ENCODE measurements around the gene ART1.

ART1 gene

DNA sequence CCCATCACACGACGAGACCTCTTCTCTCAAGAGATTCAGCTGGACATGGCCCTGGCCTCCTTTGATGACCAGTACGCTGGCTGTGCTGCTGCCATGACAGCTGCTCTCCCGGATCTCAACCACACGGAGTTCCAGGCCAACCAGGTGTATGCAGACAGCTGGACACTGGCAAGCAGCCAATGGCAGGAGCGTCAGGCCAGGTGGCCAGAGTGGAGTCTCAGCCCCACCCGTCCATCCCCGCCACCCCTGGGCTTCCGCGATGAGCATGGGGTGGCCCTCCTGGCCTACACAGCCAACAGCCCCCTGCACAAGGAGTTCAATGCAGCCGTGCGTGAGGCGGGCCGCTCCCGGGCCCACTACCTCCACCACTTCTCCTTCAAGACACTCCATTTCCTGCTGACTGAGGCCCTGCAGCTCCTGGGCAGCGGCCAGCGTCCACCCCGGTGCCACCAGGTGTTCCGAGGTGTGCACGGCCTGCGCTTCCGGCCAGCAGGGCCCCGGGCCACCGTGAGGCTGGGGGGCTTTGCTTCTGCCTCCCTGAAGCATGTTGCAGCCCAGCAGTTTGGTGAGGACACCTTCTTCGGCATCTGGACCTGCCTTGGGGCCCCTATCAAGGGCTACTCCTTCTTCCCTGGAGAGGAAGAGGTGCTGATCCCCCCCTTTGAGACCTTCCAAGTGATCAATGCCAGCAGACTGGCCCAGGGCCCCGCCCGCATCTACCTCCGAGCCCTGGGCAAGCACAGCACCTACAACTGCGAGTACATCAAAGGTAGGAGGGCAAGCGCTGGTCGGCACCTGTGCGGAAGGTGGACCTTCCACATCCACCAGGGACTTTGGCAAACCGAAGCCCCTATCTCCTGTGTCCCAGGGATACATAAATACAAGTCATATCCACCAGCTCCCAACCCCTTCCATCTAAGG, 14.9 kb downstream of the ART1 start:
- Histone ChIP-seq H3K27me3 (ENCODE audit: control insufficient read depth in 1 of 2, insufficient read depth in 1 of 2, low read length in 2 of 2) (peaks cover 20 to 21% of the 10 kb centered on the region in 2 experiments), H3K18ac (ENCODE audit: low read depth in 1 of 2, low read length in 2 of 2) (no peak overlapping the region), H2AFZ (ENCODE audit: low read depth, low read length) (no peak overlapping the region), H2BK15ac (ENCODE audit: low read depth, poor library complexity, severe bottlenecking) (no peak overlapping the region), H3K9ac (ENCODE audit: low read length) (no peak overlapping the region), H3K23ac (ENCODE audit: low read length in 2 of 2) (no peak overlapping the region), H3K36me3 (ENCODE audit: control insufficient read depth in 1 of 2, insufficient read depth in 2 of 2, low read depth in 1 of 2, low read length in 2 of 2) (peaks cover 12 to 14% of the 10 kb centered on the region in 2 experiments), H2BK120ac (ENCODE audit: low read depth, low read length) (no peak overlapping the region), H3K14ac (ENCODE audit: low read length in 2 of 2) (no peak overlapping the region), H2BK12ac (ENCODE audit: low read length in 2 of 2) (no peak overlapping the region), H3K4me1 (ENCODE audit: control insufficient read depth, insufficient read depth, low read depth, low read length) (no peaks in the 10 kb centered on the region), H3K4ac (ENCODE audit: low read depth in 1 of 2, low read length in 2 of 2) (no peak overlapping the region), H2BK5ac (ENCODE audit: low read depth, low read length, poor library complexity, severe bottlenecking) (no peak overlapping the region), H3K4me2 (ENCODE audit: low read length, poor library complexity, severe bottlenecking) (no peak overlapping the region), H3K4me3 (ENCODE audit: insufficient read depth in 1 of 2, low read depth in 1 of 2, low read length in 2 of 2) (no peak overlapping the region), H4K8ac (ENCODE audit: low read length) (no peak overlapping the region), H3K9me3 (ENCODE audit: control insufficient read depth, low read length) (no peaks in the 10 kb centered on the region), H3K79me1 (replicated peaks; ENCODE audit: low read length, poor library complexity, severe bottlenecking) (no peaks in the 10 kb centered on the region), H4K91ac (ENCODE audit: low read length) (no peak overlapping the region), H3K27ac (ENCODE audit: low read length, poor library complexity, severe bottlenecking) (no peak overlapping the region), H2AK5ac (ENCODE audit: low read length, severe bottlenecking) (no peak overlapping the region)
- WGBS: 93% methylated on average over 33 of the region's 33 CpGs
- DNase-seq: no peak

DNA sequence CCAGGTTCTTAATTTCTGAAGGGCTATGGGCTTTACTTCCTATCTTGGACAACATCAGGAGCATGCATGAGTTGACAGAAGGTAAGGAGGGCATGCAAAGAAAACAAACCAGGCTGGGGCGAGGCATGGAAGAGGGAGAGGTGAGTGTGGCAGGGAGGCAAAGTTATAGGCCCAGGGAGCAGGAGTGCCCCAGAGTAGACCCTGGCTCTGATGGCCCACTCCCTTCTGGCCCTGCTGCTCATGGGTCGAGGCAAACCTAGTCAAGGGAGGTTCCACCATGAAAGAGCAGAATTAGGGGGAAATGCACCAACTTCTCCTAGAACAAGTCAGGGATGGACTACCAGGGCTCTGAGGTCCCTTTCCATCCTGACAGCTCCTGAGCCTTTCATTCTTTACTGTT, 16.0 kb downstream of the ART1 start:
- H2BK15ac ChIP-seq (ENCODE audit: low read depth, poor library complexity, severe bottlenecking): no peak overlapping the region
- H3K9me3 ChIP-seq (ENCODE audit: control insufficient read depth, low read length): no peaks in the 10 kb centered on the region
- no peak overlapping the region for H2BK120ac ChIP-seq (ENCODE audit: low read depth, low read length)
- H3K4me1 ChIP-seq (ENCODE audit: control insufficient read depth, insufficient read depth, low read depth, low read length): no peaks in the 10 kb centered on the region
- peaks cover 11% of the 10 kb centered on the region in 2 experiments for H3K27me3 ChIP-seq (ENCODE audit: control insufficient read depth in 1 of 2, insufficient read depth in 1 of 2, low read length in 2 of 2)
- no peak overlapping the region for H3K9ac ChIP-seq (ENCODE audit: low read length)
- 95% methylated on average over 2 of the region's 2 CpGs for WGBS
- H3K4me2 ChIP-seq (ENCODE audit: low read length, poor library complexity, severe bottlenecking): no peak overlapping the region
- H2AFZ ChIP-seq (ENCODE audit: low read depth, low read length): no peak overlapping the region
- no peak overlapping the region for H3K4ac ChIP-seq (ENCODE audit: low read depth in 1 of 2, low read length in 2 of 2)
- no peak overlapping the region for H2BK5ac ChIP-seq (ENCODE audit: low read depth, low read length, poor library complexity, severe bottlenecking)
- no peak overlapping the region for H3K23ac ChIP-seq (ENCODE audit: low read length in 2 of 2)
- peak overlapping the region; percentile 27 for H4K91ac ChIP-seq (ENCODE audit: low read length)
- no peak overlapping the region for H3K14ac ChIP-seq (ENCODE audit: low read length in 2 of 2)
- H3K79me1 ChIP-seq (replicated peaks; ENCODE audit: low read length, poor library complexity, severe bottlenecking): no peaks in the 10 kb centered on the region
- H3K27ac ChIP-seq (ENCODE audit: low read length, poor library complexity, severe bottlenecking): no peak overlapping the region
- no peak overlapping the region for H3K18ac ChIP-seq (ENCODE audit: low read depth in 1 of 2, low read length in 2 of 2)
- DNase-seq: no peak
- H3K36me3 ChIP-seq (ENCODE audit: control insufficient read depth in 1 of 2, insufficient read depth in 2 of 2, low read depth in 1 of 2, low read length in 2 of 2): peaks cover 23 to 24% of the 10 kb centered on the region in 2 experiments
- no peak overlapping the region for H4K8ac ChIP-seq (ENCODE audit: low read length)
- no peak overlapping the region for H2AK5ac ChIP-seq (ENCODE audit: low read length, severe bottlenecking)
- H2BK12ac ChIP-seq (ENCODE audit: low read length in 2 of 2): no peak overlapping the region
- H3K4me3 ChIP-seq (ENCODE audit: insufficient read depth in 1 of 2, low read depth in 1 of 2, low read length in 2 of 2): no peak overlapping the region

DNA sequence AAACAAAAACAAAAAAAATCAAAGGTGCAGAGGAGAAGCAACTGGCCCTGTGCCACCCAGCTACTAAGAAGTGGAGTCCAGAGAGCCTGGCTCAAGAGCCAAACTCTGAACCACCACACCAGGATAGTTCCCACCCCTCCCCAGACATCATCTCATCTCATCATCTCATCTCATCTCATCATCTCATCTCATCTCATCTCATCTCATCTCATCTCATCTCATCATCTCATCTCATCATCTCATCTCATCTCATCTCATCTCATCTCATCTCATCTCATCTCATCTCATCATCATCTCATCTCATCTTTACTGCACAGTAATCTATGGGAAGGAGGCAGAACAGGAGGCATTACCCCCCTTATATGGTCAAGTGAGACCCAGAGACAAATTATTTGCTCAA, 17.9 kb downstream of the ART1 start:
- Histone ChIP-seq H3K4me3 (ENCODE audit: insufficient read depth in 1 of 2, low read depth in 1 of 2, low read length in 2 of 2) (no peak overlapping the region), H3K79me1 (replicated peaks; ENCODE audit: low read length, poor library complexity, severe bottlenecking) (no peaks in the 10 kb centered on the region), H3K9ac (ENCODE audit: low read length) (no peak overlapping the region)

DNA sequence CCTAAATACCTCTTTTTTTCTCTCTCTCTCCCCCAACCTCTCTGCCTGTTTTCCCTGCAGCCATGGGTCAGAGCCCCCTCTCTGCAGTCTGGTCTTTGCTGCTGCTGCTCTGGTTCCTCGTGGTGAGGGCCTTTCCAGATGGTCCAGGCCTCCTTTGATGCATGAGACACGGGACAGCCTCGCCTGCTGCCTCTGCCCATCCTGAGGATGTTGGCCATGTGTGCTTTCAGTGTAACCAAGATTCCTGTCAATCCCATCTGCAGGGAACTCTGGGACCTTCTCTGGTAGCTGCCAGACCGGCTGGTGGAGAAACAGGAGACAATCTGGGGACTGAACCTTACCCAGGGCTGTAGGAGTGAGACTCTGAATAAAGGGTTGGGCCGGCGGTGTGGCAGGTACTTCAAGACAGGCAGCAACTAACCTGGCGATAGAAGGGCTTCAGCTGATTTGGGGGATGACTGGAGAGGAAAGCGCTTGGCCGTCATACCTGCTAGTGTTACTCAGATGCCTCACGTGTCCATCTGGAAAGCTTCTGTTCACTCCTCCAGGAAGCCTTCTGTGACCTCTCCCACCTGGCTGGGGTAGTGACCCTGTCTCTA, 19.2 kb downstream of the ART1 start:
- Histone ChIP-seq H2BK5ac (ENCODE audit: low read depth, low read length, poor library complexity, severe bottlenecking) (no peak overlapping the region), H3K79me1 (replicated peaks; ENCODE audit: low read length, poor library complexity, severe bottlenecking) (no peaks in the 10 kb centered on the region), H3K4me1 (ENCODE audit: control insufficient read depth, insufficient read depth, low read depth, low read length) (peaks cover 3% of the 10 kb centered on the region), H3K9ac (ENCODE audit: low read length) (no peak overlapping the region), H3K27me3 (ENCODE audit: control insufficient read depth in 1 of 2, insufficient read depth in 1 of 2, low read length in 2 of 2) (peaks cover 2% of the 10 kb centered on the region in 2 experiments), H2AK5ac (ENCODE audit: low read length, severe bottlenecking) (no peak overlapping the region), H4K8ac (ENCODE audit: low read length) (no peak overlapping the region), H3K23ac (ENCODE audit: low read length in 2 of 2) (no peak overlapping the region), H3K4ac (ENCODE audit: low read depth in 1 of 2, low read length in 2 of 2) (no peak overlapping the region), H3K9me3 (ENCODE audit: control insufficient read depth, low read length) (no peaks in the 10 kb centered on the region), H2BK15ac (ENCODE audit: low read depth, poor library complexity, severe bottlenecking) (no peak overlapping the region), H3K18ac (ENCODE audit: low read depth in 1 of 2, low read length in 2 of 2) (no peak overlapping the region), H3K14ac (ENCODE audit: low read length in 2 of 2) (no peak overlapping the region), H2AFZ (ENCODE audit: low read depth, low read length) (no peak overlapping the region), H3K4me2 (ENCODE audit: low read length, poor library complexity, severe bottlenecking) (no peak overlapping the region), H4K91ac (ENCODE audit: low read length) (no peak overlapping the region), H3K36me3 (ENCODE audit: control insufficient read depth in 1 of 2, insufficient read depth in 2 of 2, low read depth in 1 of 2, low read length in 2 of 2) (peaks cover 47 to 50% of the 10 kb centered on the region in 2 experiments), H2BK12ac (ENCODE audit: low read length in 2 of 2) (no peak overlapping the region), H3K4me3 (ENCODE audit: insufficient read depth in 1 of 2, low read depth in 1 of 2, low read length in 2 of 2) (no peak overlapping the region), H3K27ac (ENCODE audit: low read length, poor library complexity, severe bottlenecking) (no peak overlapping the region), H2BK120ac (ENCODE audit: low read depth, low read length) (no peak overlapping the region)
- no peak for DNase-seq
- WGBS: 96% methylated on average over 10 of the region's 10 CpGs

More for the DNA sequence above, 17.9 kb downstream of the ART1 start:
- Histone ChIP-seq H2BK15ac (ENCODE audit: low read depth, poor library complexity, severe bottlenecking) (no peak overlapping the region), H3K4me2 (ENCODE audit: low read length, poor library complexity, severe bottlenecking) (no peak overlapping the region), H4K91ac (ENCODE audit: low read length) (no peak overlapping the region), H3K27ac (ENCODE audit: low read length, poor library complexity, severe bottlenecking) (no peak overlapping the region), H2AK5ac (ENCODE audit: low read length, severe bottlenecking) (no peak overlapping the region), H3K14ac (ENCODE audit: low read length in 2 of 2) (no peak overlapping the region), H2BK5ac (ENCODE audit: low read depth, low read length, poor library complexity, severe bottlenecking) (no peak overlapping the region), H3K4ac (ENCODE audit: low read depth in 1 of 2, low read length in 2 of 2) (no peak overlapping the region), H2BK120ac (ENCODE audit: low read depth, low read length) (no peak overlapping the region), H3K23ac (ENCODE audit: low read length in 2 of 2) (no peak overlapping the region), H2BK12ac (ENCODE audit: low read length in 2 of 2) (no peak overlapping the region), H3K4me1 (ENCODE audit: control insufficient read depth, insufficient read depth, low read depth, low read length) (peaks cover 3% of the 10 kb centered on the region), H4K8ac (ENCODE audit: low read length) (no peak overlapping the region), H3K18ac (ENCODE audit: low read depth in 1 of 2, low read length in 2 of 2) (no peak overlapping the region), H3K27me3 (ENCODE audit: control insufficient read depth in 1 of 2, insufficient read depth in 1 of 2, low read length in 2 of 2) (peaks cover 8 to 11% of the 10 kb centered on the region in 2 experiments), H3K36me3 (ENCODE audit: control insufficient read depth in 1 of 2, insufficient read depth in 2 of 2, low read depth in 1 of 2, low read length in 2 of 2) (peaks cover 38 to 43% of the 10 kb centered on the region in 2 experiments), H2AFZ (ENCODE audit: low read depth, low read length) (no peak overlapping the region), H3K9me3 (ENCODE audit: control insufficient read depth, low read length) (no peaks in the 10 kb centered on the region)
- no peak for DNase-seq

Data from mesenchymal stem cell (in vitro differentiated cells and primary cell).